GM21723 (cell line): Measurements from ENCODE around the gene SIX2.
"Not testable (repeated sequence)": the region's sequence is repeated elsewhere in the genome, so short reads cannot be mapped to it uniquely, and the experiment has no call there.

Experiments
- ATAC-seq: cut with Tn5 transposase; IDR thresholded peaks from one replicate; pipeline ENCODE4 v1.9.1; 2021; ENCODE audit warnings: mild to moderate bottlenecking, moderate library complexity; ENCODE audit not compliant: unreplicated experiment

The SIX2 gene

GRCh38 chr2:45009303-45009927 lies at the start of gene SIX2:
TSS of gene SIX2 (minus strand) at chr2:45009452. CDS start at chr2:45009110, 342 bp downstream.
- no peak for ATAC-seq

GRCh38 chr2:45055162-45055605 lies 45.9 kb upstream of the SIX2 start:
- no peak for ATAC-seq

- ATAC-seq: no peak
Measured at GRCh38 chr2:45053966-45054365, 44.7 kb upstream of the SIX2 start.

- no peak for ATAC-seq
Measured at GRCh38 chr2:45052388-45052928, 43.2 kb upstream of the SIX2 start.

GRCh38 chr2:45049569-45050336 lies 40.5 kb upstream of the SIX2 start:
- ATAC-seq: no peak

- ATAC-seq: no peak
Measured at GRCh38 chr2:45047301-45047700, 38.0 kb upstream of the SIX2 start.

- ATAC-seq: no peak
Measured at GRCh38 chr2:45046786-45047185, 37.5 kb upstream of the SIX2 start.

GRCh38 chr2:45045706-45046105 lies 36.5 kb upstream of the SIX2 start:
- ATAC-seq: no peak

GRCh38 chr2:45044916-45045315 lies 35.7 kb upstream of the SIX2 start:
- ATAC-seq: no peak

- ATAC-seq: no peak
Measured at GRCh38 chr2:45043174-45043573, 33.9 kb upstream of the SIX2 start.

- ATAC-seq: no peak
Measured at GRCh38 chr2:45042401-45042800, 33.1 kb upstream of the SIX2 start.

- ATAC-seq: no peak
Measured at GRCh38 chr2:45040786-45041185, 31.5 kb upstream of the SIX2 start.

- not testable (repeated sequence) for ATAC-seq
Measured at GRCh38 chr2:45039804-45040203, 30.6 kb upstream of the SIX2 start.

GRCh38 chr2:45038861-45039260 lies 29.6 kb upstream of the SIX2 start:
- not testable (repeated sequence) for ATAC-seq

- no peak for ATAC-seq
Measured at GRCh38 chr2:45033302-45033701, 24.1 kb upstream of the SIX2 start.

- ATAC-seq: no peak
Measured at GRCh38 chr2:45031028-45031427, 21.8 kb upstream of the SIX2 start.

- no peak for ATAC-seq
Measured at GRCh38 chr2:45030553-45030952, 21.3 kb upstream of the SIX2 start.

GRCh38 chr2:45029215-45029614 lies 20.0 kb upstream of the SIX2 start:
- no peak for ATAC-seq

GRCh38 chr2:45028276-45028675 lies 19.0 kb upstream of the SIX2 start:
- no peak for ATAC-seq

- ATAC-seq: no peak
Measured at GRCh38 chr2:45026924-45027450, 17.7 kb upstream of the SIX2 start.

GRCh38 chr2:45024600-45025291 lies 15.5 kb upstream of the SIX2 start:
- no peak for ATAC-seq
